ENCODE data around the gene PDXP.
A peak's percentile ranks its signal among the peaks of the same experiment; 100 is the strongest.

Gene PDXP

DNA sequence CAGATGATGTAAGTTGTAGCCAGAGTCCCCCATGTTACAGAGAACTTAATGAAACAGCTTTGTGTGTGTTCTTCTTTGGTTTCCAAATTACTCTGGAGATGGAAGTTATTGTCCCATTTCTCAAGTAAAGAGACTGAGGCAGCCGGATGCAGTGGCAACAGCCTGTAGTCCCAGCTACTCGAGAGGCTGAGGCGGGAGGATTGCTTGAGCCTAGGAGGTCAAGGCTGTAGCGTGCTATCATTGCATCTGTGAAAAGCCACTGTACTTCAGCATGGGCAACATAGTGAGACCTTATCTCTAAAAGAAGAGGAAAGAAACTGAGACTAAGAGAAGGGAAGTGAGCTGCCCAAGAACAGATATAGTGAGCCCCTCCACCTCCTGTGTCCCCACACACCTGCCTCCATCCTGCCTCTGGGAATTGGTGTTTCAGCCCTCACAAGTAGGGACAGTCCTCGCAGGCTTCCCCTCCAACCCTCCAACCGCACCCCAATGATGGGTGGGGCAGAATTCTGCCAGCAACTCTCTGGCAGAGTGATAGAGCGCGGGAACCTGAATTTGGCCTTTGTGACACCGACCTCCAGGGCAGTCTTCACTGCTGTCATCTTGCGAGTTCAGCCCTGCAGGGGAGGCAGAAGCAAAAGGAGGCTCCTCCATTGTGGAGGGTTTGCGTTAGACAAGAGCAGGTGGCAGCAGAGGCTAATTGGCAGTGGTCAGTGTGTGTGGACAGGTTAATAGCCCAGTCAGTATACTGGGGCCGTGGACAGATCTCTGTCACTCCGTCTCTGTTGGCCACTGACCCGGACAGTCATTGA, 1.6 kb downstream of the PDXP start:
- Histone ChIP-seq H3K36me3 (ENCODE audit: control insufficient read depth, insufficient read depth, low read length) (no peaks in the 10 kb centered on the region), H3K4me3 (ENCODE audit: insufficient read depth, low read depth, low read length, poor library complexity, severe bottlenecking) (no peak overlapping the region), H3K9me3 (ENCODE audit: control insufficient read depth, low read length) (no peaks in the 10 kb centered on the region), H3K4me1 (ENCODE audit: control insufficient read depth, insufficient read depth, low read length, poor library complexity, severe bottlenecking) (peaks cover 21% of the 10 kb centered on the region), H3K27ac (ENCODE audit: insufficient read depth, low read length, poor library complexity, severe bottlenecking) (no peak overlapping the region), H3K27me3 (replicated peaks; ENCODE audit: control insufficient read depth, insufficient read depth, low read length, poor library complexity, severe bottlenecking) (no peaks in the 10 kb centered on the region)
- DNase-seq: no peak

DNA sequence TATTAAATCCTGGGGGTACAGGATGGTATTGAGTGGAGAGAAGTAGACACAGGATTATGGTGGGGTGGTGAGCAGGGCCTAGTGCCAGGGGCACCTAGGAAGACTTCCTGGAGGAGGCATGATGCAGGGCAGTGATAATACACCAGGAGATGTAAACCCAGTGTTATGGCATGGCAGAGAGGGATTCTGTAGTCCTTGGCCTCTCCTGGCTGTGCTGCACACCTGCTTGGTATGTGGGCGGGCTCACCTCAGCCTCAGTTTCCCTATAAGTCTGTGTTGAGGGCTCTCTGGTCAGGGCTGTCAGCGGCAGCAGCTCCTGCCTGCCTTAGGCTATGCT, 2.2 kb downstream of the PDXP start:
- no peaks in the 10 kb centered on the region for H3K36me3 ChIP-seq (ENCODE audit: control insufficient read depth, insufficient read depth, low read length)
- no peak overlapping the region for H3K4me3 ChIP-seq (ENCODE audit: insufficient read depth, low read depth, low read length, poor library complexity, severe bottlenecking)
- no peak for DNase-seq
- no peaks in the 10 kb centered on the region for H3K9me3 ChIP-seq (ENCODE audit: control insufficient read depth, low read length)
- H3K27ac ChIP-seq (ENCODE audit: insufficient read depth, low read length, poor library complexity, severe bottlenecking): no peak overlapping the region
- H3K4me1 ChIP-seq (ENCODE audit: control insufficient read depth, insufficient read depth, low read length, poor library complexity, severe bottlenecking): peaks cover 21% of the 10 kb centered on the region
- no peaks in the 10 kb centered on the region for H3K27me3 ChIP-seq (replicated peaks; ENCODE audit: control insufficient read depth, insufficient read depth, low read length, poor library complexity, severe bottlenecking)

DNA sequence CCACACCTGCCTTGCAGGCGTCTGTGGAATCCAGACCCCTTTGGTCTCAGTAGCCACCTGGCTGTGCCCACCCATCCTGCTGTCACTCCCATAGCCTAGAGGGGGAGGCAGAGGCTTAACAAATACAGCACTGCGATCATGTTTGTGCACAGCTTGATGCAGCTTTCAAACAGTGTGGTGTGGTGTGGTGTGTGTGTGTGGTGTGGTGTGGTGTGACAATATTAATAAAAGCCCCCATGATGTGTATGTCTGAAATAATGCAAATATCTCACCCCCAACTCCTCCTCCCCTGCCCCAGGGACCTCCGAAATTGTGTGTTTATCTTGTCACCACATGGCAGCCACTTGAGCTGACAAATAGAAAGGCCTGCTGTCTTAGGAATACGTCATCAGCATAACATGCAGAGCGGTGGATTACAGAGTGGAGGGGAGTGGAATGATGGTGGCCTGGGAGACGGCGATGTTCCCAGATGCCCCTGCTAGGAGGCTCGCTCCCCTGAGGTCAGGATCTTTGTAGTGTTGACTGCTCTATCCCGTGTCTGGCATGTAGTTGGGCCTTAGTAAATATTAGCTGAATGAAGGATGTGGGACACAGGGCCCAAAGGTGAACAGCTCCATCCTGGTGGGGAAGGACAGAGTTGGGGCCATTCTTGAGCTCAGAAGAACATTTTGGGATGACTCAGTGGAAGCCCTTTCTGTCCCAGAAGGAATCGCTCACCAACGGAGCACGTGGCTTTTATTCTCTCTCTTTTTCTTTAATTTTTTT, 2.8 kb downstream of the PDXP start:
- peaks cover 4% of the 10 kb centered on the region for H3K36me3 ChIP-seq (ENCODE audit: control insufficient read depth, insufficient read depth, low read length)
- H3K27me3 ChIP-seq (replicated peaks; ENCODE audit: control insufficient read depth, insufficient read depth, low read length, poor library complexity, severe bottlenecking): no peaks in the 10 kb centered on the region
- H3K9me3 ChIP-seq (ENCODE audit: control insufficient read depth, low read length): no peaks in the 10 kb centered on the region
- peaks cover 21% of the 10 kb centered on the region for H3K4me1 ChIP-seq (ENCODE audit: control insufficient read depth, insufficient read depth, low read length, poor library complexity, severe bottlenecking)
- DNase-seq: no peak
- H3K4me3 ChIP-seq (ENCODE audit: insufficient read depth, low read depth, low read length, poor library complexity, severe bottlenecking): no peak overlapping the region
- no peak overlapping the region for H3K27ac ChIP-seq (ENCODE audit: insufficient read depth, low read length, poor library complexity, severe bottlenecking)

DNA sequence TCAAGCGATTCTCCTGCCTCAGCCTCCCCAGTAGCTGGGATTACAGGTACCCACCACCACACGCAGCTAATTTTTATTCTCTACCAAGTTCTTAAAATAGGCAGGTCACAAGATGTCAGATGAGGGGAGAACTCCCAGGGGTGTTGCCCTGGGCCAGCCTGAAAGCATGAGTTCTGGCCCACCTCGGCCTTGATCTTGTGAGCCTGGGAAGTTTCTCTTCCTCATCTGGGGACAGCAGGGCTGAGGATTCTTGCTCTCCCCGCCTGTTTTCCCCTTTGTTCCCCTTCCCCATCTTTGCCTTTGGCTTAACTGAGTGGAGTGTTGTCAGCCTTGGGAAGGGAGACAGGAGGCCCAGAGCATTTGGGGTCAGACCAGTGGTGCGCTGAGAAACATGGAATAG, 3.5 kb downstream of the PDXP start:
- Histone ChIP-seq H3K36me3 (ENCODE audit: control insufficient read depth, insufficient read depth, low read length) (peaks cover 4% of the 10 kb centered on the region), H3K4me1 (ENCODE audit: control insufficient read depth, insufficient read depth, low read length, poor library complexity, severe bottlenecking) (peaks cover 21% of the 10 kb centered on the region), H3K9me3 (ENCODE audit: control insufficient read depth, low read length) (no peaks in the 10 kb centered on the region), H3K27me3 (replicated peaks; ENCODE audit: control insufficient read depth, insufficient read depth, low read length, poor library complexity, severe bottlenecking) (no peaks in the 10 kb centered on the region), H3K4me3 (ENCODE audit: insufficient read depth, low read depth, low read length, poor library complexity, severe bottlenecking) (no peak overlapping the region), H3K27ac (ENCODE audit: insufficient read depth, low read length, poor library complexity, severe bottlenecking) (no peak overlapping the region)
- no peak for DNase-seq

GRCh38 chr22:37663521-37664140, 5.1 kb downstream of the PDXP start:
- Histone ChIP-seq H3K9me3 (ENCODE audit: control insufficient read depth, low read length) (no peaks in the 10 kb centered on the region), H3K36me3 (ENCODE audit: control insufficient read depth, insufficient read depth, low read length) (peaks cover 4% of the 10 kb centered on the region), H3K27me3 (replicated peaks; ENCODE audit: control insufficient read depth, insufficient read depth, low read length, poor library complexity, severe bottlenecking) (no peaks in the 10 kb centered on the region), H3K4me1 (ENCODE audit: control insufficient read depth, insufficient read depth, low read length, poor library complexity, severe bottlenecking) (peaks cover 16% of the 10 kb centered on the region), H3K27ac (ENCODE audit: insufficient read depth, low read length, poor library complexity, severe bottlenecking) (no peak overlapping the region), H3K4me3 (ENCODE audit: insufficient read depth, low read depth, low read length, poor library complexity, severe bottlenecking) (no peak overlapping the region)
- no peak for DNase-seq

- no peaks in the 10 kb centered on the region for H3K9me3 ChIP-seq (ENCODE audit: control insufficient read depth, low read length)
- no peak overlapping the region for H3K4me3 ChIP-seq (ENCODE audit: insufficient read depth, low read depth, low read length, poor library complexity, severe bottlenecking)
- H3K4me1 ChIP-seq (ENCODE audit: control insufficient read depth, insufficient read depth, low read length, poor library complexity, severe bottlenecking): peaks cover 11% of the 10 kb centered on the region
- H3K27me3 ChIP-seq (replicated peaks; ENCODE audit: control insufficient read depth, insufficient read depth, low read length, poor library complexity, severe bottlenecking): no peaks in the 10 kb centered on the region
- no peak for DNase-seq
- H3K27ac ChIP-seq (ENCODE audit: insufficient read depth, low read length, poor library complexity, severe bottlenecking): no peak overlapping the region
- peaks cover 4% of the 10 kb centered on the region for H3K36me3 ChIP-seq (ENCODE audit: control insufficient read depth, insufficient read depth, low read length)
Observed at GRCh38 chr22:37664249-37665101, 6.0 kb downstream of the PDXP start.

DNA sequence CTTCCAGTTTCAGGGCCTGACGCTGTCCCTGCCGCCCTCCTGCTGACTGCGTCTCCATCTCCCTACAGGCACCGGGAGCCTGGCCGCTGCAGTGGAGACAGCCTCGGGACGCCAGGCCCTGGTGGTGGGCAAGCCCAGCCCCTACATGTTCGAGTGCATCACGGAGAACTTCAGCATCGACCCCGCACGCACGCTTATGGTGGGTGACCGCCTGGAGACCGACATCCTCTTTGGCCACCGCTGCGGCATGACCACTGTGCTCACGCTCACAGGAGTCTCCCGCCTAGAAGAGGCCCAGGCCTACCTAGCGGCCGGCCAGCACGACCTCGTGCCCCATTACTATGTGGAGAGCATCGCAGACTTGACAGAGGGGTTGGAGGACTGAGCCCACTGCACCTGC, 7.0 kb downstream of the PDXP start:
- H3K4me3 ChIP-seq (ENCODE audit: insufficient read depth, low read depth, low read length, poor library complexity, severe bottlenecking): no peak overlapping the region
- no peak overlapping the region for H3K27ac ChIP-seq (ENCODE audit: insufficient read depth, low read length, poor library complexity, severe bottlenecking)
- peaks cover 1% of the 10 kb centered on the region for H3K4me1 ChIP-seq (ENCODE audit: control insufficient read depth, insufficient read depth, low read length, poor library complexity, severe bottlenecking)
- no peaks in the 10 kb centered on the region for H3K27me3 ChIP-seq (replicated peaks; ENCODE audit: control insufficient read depth, insufficient read depth, low read length, poor library complexity, severe bottlenecking)
- peaks cover 4% of the 10 kb centered on the region for H3K36me3 ChIP-seq (ENCODE audit: control insufficient read depth, insufficient read depth, low read length)
- H3K9me3 ChIP-seq (ENCODE audit: control insufficient read depth, low read length): no peaks in the 10 kb centered on the region
- no peak for DNase-seq

DNA sequence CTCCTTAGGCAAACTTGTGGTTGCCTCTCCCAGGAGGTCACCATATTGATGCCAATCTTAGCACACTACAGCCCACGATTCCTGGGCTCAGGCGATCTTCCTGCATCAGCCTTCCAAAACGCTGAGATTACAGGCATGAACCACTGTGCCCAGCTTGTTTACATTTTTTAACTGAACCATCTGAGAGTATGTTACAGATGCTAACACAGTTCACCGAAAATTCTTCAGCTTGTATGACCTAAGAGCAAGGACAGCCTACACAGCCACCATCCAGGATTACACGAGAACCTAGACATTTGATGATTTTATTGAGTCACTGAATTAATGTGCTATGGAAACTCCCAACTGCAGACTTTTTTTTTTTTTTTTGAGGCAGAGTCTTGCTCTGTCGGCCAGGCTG, 11.1 kb downstream of the PDXP start:
- Histone ChIP-seq H3K27ac (ENCODE audit: insufficient read depth, low read length, poor library complexity, severe bottlenecking) (no peak overlapping the region), H3K36me3 (ENCODE audit: control insufficient read depth, insufficient read depth, low read length) (peaks cover 4% of the 10 kb centered on the region), H3K4me3 (ENCODE audit: insufficient read depth, low read depth, low read length, poor library complexity, severe bottlenecking) (no peak overlapping the region), H3K27me3 (replicated peaks; ENCODE audit: control insufficient read depth, insufficient read depth, low read length, poor library complexity, severe bottlenecking) (no peaks in the 10 kb centered on the region), H3K9me3 (ENCODE audit: control insufficient read depth, low read length) (no peaks in the 10 kb centered on the region), H3K4me1 (ENCODE audit: control insufficient read depth, insufficient read depth, low read length, poor library complexity, severe bottlenecking) (peaks cover 17% of the 10 kb centered on the region)
- no peak for DNase-seq

GRCh38 chr22:37672206-37672919, 13.8 kb downstream of the PDXP start:
- peaks cover 34% of the 10 kb centered on the region for H3K4me1 ChIP-seq (ENCODE audit: control insufficient read depth, insufficient read depth, low read length, poor library complexity, severe bottlenecking)
- peak overlapping the region; percentile 19 for H3K27ac ChIP-seq (ENCODE audit: insufficient read depth, low read length, poor library complexity, severe bottlenecking)
- no peaks in the 10 kb centered on the region for H3K9me3 ChIP-seq (ENCODE audit: control insufficient read depth, low read length)
- H3K36me3 ChIP-seq (ENCODE audit: control insufficient read depth, insufficient read depth, low read length): no peaks in the 10 kb centered on the region
- peak in 1 of 3 donors; percentile 32 for DNase-seq
- no peaks in the 10 kb centered on the region for H3K27me3 ChIP-seq (replicated peaks; ENCODE audit: control insufficient read depth, insufficient read depth, low read length, poor library complexity, severe bottlenecking)
- H3K4me3 ChIP-seq (ENCODE audit: insufficient read depth, low read depth, low read length, poor library complexity, severe bottlenecking): no peak overlapping the region
